Adipose tissue (tissue), 3 donors: Measurements from ENCODE around the gene GPI. TPM values are rescaled to one million over a fixed set of nuclear protein-coding genes. Genes with fewer than 3 reads are reported as not detected.
"Not testable (repeated sequence)": the region's sequence is repeated elsewhere in the genome, so short reads cannot be mapped to it uniquely, and the experiment has no call there.

Source experiments
- H3K27ac ChIP-seq: one replicate; pipeline ENCODE4 v1.5.1; 2013; ENCODE audit warnings: low read depth, low read length
- WGBS, 3 donors: extraction: QIAGEN DNeasy Blood & Tissue Kit; methylation state at CpG; one replicate each; pipeline ENCODE4 v1.1.7; 2013; 5-methylcytosine and 5-hydroxymethylcytosine counted together
- polyA plus RNA-seq, 3 donors: library from polyadenylated mRNA; stranded (reverse); fragments of 200-250 nt; gene quantifications; one replicate each; pipeline ENCODE4 v1.2.3, GENCODE V29; 2013
- donor health status: healthy with polysubstance abuse.
- donor health status: Bipolar disorder and iron deficiency.
- donor health status: healthy.

The GPI gene
- polyA plus RNA-seq, 3 donors: 79.4 to 322 (median 106) TPM

GRCh38 chr19:34363094-34363493 is 1.9 kb upstream of the GPI start:
- WGBS, 3 donors: 77 to 83% (median 79%) methylated on average over 4 of the region's 4 CpGs

GRCh38 chr19:34363930-34364329 is 1.1 kb upstream of the GPI start:
- 94 to 98% (median 97%) methylated on average over 5 of the region's 5 CpGs for WGBS, 3 donors
- H3K27ac ChIP-seq: no peak overlapping the region

More at GRCh38 chr19:34363094-34363493, 1.9 kb upstream of the GPI start:
- no peak overlapping the region for H3K27ac ChIP-seq

- 58 to 70% (median 63%) methylated on average over 11 of the region's 11 CpGs for WGBS, 3 donors
- no peak overlapping the region for H3K27ac ChIP-seq
Measured at GRCh38 chr19:34364462-34364829, 550 bp upstream of the GPI start.

GRCh38 chr19:34365463-34366401 is 736 bp downstream of the GPI start:
- 5 to 7% (median 6%) methylated on average over 45 of the region's 45 CpGs for WGBS, 3 donors
- no peak overlapping the region for H3K27ac ChIP-seq

GRCh38 chr19:34366738-34367623 is 2.0 kb downstream of the GPI start:
- no peak overlapping the region for H3K27ac ChIP-seq
- WGBS, 3 donors: 42 to 91% (median 51%) methylated on average over 10 of the region's 10 CpGs

- H3K27ac ChIP-seq: no peak overlapping the region
- 63 to 83% (median 70%) methylated on average over 8 of the region's 8 CpGs for WGBS, 3 donors
Measured at GRCh38 chr19:34367624-34367957, 2.6 kb downstream of the GPI start.

GRCh38 chr19:34368338-34368737 is 3.3 kb downstream of the GPI start:
- H3K27ac ChIP-seq: no peak overlapping the region
- WGBS, 3 donors: 76 to 81% (median 77%) methylated on average over 10 of the region's 10 CpGs

GRCh38 chr19:34369166-34369565 is 4.2 kb downstream of the GPI start:
- H3K27ac ChIP-seq: not testable (repeated sequence)
- 88 to 94% (median 91%) methylated on average over 10 of the region's 10 CpGs for WGBS, 3 donors

- WGBS, 3 donors: 72 to 76% (median 76%) methylated on average over 8 of the region's 8 CpGs
- no peak overlapping the region for H3K27ac ChIP-seq
Measured at GRCh38 chr19:34370117-34370516, 5.1 kb downstream of the GPI start.

GRCh38 chr19:34370983-34371382 is 6.0 kb downstream of the GPI start:
- no peak overlapping the region for H3K27ac ChIP-seq
- 64 to 76% (median 75%) methylated on average over 4 of the region's 4 CpGs for WGBS, 3 donors

GRCh38 chr19:34373601-34374288 is 8.7 kb downstream of the GPI start:
- WGBS, 3 donors: 96 to 98% (median 97%) methylated on average over 11 of the region's 11 CpGs
- H3K27ac ChIP-seq: no peak overlapping the region

GRCh38 chr19:34375598-34375997 is 10.6 kb downstream of the GPI start:
- no peak overlapping the region for H3K27ac ChIP-seq
- WGBS, 3 donors: 64 to 85% (median 75%) methylated on average over 8 of the region's 8 CpGs

GRCh38 chr19:34380639-34381241 is 15.7 kb downstream of the GPI start:
- 93 to 95% (median 94%) methylated on average over 5 of the region's 5 CpGs for WGBS, 3 donors
- no peak overlapping the region for H3K27ac ChIP-seq

GRCh38 chr19:34381399-34382251 is 16.6 kb downstream of the GPI start:
- WGBS, 3 donors: 92 to 96% (median 94%) methylated on average over 12 to 14 of the region's 14 CpGs

GRCh38 chr19:34382471-34382870 is 17.5 kb downstream of the GPI start:
- WGBS, 3 donors: 96 to 98% (median 97%) methylated on average over 4 of the region's 4 CpGs
- H3K27ac ChIP-seq: no peak overlapping the region

More at GRCh38 chr19:34381399-34382251, 16.6 kb downstream of the GPI start:
- H3K27ac ChIP-seq: no peak overlapping the region

- 97 to 98% (median 98%) methylated on average over 5 of the region's 5 CpGs for WGBS, 3 donors
Measured at GRCh38 chr19:34383599-34383998, 18.6 kb downstream of the GPI start.

GRCh38 chr19:34386645-34387445 is 21.8 kb downstream of the GPI start:
- WGBS, 3 donors: 89 to 95% (median 94%) methylated on average over 9 of the region's 9 CpGs
- no peak overlapping the region for H3K27ac ChIP-seq

More at GRCh38 chr19:34383599-34383998, 18.6 kb downstream of the GPI start:
- no peak overlapping the region for H3K27ac ChIP-seq
